Hepatocyte (in vitro differentiated cells): ENCODE results near the gene CYTH4.

Experiments
- EZH2 ChIP-seq: fragments of 200-600 bp; sonication (generic); IDR thresholded peaks from 2 replicates; pipeline ENCODE4 v1.6.1; 2016; ENCODE audit warnings: antibody characterized with exemption, mild to moderate bottlenecking, borderline replicate concordance
- EZH2phosphoT487 ChIP-seq: fragments of 200-600 bp; sonication (generic); IDR thresholded peaks from one replicate; pipeline ENCODE4 v1.6.1; 2018; ENCODE audit warnings: antibody characterized with exemption, mild to moderate bottlenecking, low read depth, moderate library complexity; ENCODE audit not compliant: unreplicated experiment, severe bottlenecking
- TF ChIP-seq, protein P1 (sequence below): fragments of 200-600 bp; sonication (generic); IDR thresholded peaks from 2 replicates; pipeline ENCODE4 v1.5.1; 2016; ENCODE audit warnings: antibody characterized with exemption, mild to moderate bottlenecking; ENCODE audit not compliant: poor library complexity

DNA sequence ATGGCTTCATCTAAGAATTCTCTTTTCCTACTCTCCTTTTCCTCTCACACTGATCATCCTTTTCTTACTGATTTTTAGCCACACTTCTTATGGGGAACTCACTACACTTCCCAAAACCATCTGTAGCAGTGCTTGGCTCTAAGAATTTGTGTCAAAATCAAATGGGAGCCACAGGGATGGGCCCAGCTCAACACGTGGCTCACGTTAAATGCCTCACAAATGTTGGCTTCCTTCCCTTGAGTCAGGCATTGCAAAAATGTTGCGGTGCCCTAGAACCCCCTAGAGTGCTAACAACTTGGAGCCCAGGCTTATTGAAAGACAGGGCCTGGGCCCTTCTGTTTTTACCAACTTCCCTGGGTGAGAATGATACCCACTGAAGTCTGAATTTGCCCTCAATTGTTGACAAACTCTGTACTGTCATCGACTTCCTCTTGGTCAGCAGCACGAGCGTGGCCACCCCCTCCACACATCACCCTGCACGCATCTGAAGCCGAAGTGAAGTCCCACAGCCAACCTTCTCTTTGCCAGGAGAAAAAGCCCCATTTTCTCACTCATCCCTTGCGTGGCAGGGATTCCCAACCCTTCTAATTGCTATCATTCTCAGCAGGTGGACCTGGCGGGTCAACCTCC, 75.3 kb downstream of the CYTH4 start:
- TF ChIP-seq, protein P1, sequence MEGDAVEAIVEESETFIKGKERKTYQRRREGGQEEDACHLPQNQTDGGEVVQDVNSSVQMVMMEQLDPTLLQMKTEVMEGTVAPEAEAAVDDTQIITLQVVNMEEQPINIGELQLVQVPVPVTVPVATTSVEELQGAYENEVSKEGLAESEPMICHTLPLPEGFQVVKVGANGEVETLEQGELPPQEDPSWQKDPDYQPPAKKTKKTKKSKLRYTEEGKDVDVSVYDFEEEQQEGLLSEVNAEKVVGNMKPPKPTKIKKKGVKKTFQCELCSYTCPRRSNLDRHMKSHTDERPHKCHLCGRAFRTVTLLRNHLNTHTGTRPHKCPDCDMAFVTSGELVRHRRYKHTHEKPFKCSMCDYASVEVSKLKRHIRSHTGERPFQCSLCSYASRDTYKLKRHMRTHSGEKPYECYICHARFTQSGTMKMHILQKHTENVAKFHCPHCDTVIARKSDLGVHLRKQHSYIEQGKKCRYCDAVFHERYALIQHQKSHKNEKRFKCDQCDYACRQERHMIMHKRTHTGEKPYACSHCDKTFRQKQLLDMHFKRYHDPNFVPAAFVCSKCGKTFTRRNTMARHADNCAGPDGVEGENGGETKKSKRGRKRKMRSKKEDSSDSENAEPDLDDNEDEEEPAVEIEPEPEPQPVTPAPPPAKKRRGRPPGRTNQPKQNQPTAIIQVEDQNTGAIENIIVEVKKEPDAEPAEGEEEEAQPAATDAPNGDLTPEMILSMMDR, result no peak
- TF ChIP-seq EZH2 (no peak), EZH2phosphoT487 (no peak)
